ENCODE results near the gene CRYBG2.
"Not testable (repeated sequence)": the region's sequence is repeated elsewhere in the genome, so short reads cannot be mapped to it uniquely, and the experiment has no call there.

The CRYBG2 gene

GRCh38 chr1:26297057-26297790 is 56.7 kb downstream of the CRYBG2 start:
- no peak overlapping the region for H3K4me3 ChIP-seq (ENCODE audit: low read depth, low read length)
- no peak for TF ChIP-seq CTCF (IDR thresholded peaks at IDR 0.05; ENCODE audit: low read depth, low read length, missing control alignments)
- no peak for DNase-seq (ENCODE audit: low read depth)

GRCh38 chr1:26296340-26297056 is 57.4 kb downstream of the CRYBG2 start:
- TF ChIP-seq CTCF (IDR thresholded peaks at IDR 0.05; ENCODE audit: low read depth, low read length, missing control alignments): no peak
- H3K4me3 ChIP-seq (ENCODE audit: low read depth, low read length): no peak overlapping the region
- no peak for DNase-seq (ENCODE audit: low read depth)

GRCh38 chr1:26295194-26296138 is 58.5 kb downstream of the CRYBG2 start:
- no peak overlapping the region for H3K4me3 ChIP-seq (ENCODE audit: low read depth, low read length)

GRCh38 chr1:26293911-26294463 is 59.9 kb downstream of the CRYBG2 start:
- no peak for DNase-seq (ENCODE audit: low read depth)
- no peak overlapping the region for H3K4me3 ChIP-seq (ENCODE audit: low read depth, low read length)
- no peak for TF ChIP-seq CTCF (IDR thresholded peaks at IDR 0.05; ENCODE audit: low read depth, low read length, missing control alignments)

More at GRCh38 chr1:26295194-26296138, 58.5 kb downstream of the CRYBG2 start:
- TF ChIP-seq CTCF (IDR thresholded peaks at IDR 0.05; ENCODE audit: low read depth, low read length, missing control alignments): no peak
- DNase-seq (ENCODE audit: low read depth): no peak

- not testable (repeated sequence) for H3K4me3 ChIP-seq (ENCODE audit: low read depth, low read length); DNase-seq (ENCODE audit: low read depth)
Measured at GRCh38 chr1:26292735-26293134, 61.2 kb downstream of the CRYBG2 start.

GRCh38 chr1:26291939-26292338 is 62.0 kb downstream of the CRYBG2 start:
- no peak for TF ChIP-seq CTCF (IDR thresholded peaks at IDR 0.05; ENCODE audit: low read depth, low read length, missing control alignments)

More at GRCh38 chr1:26291939-26292338, 62.0 kb downstream of the CRYBG2 start:
- DNase-seq (ENCODE audit: low read depth): no peak
- H3K4me3 ChIP-seq (ENCODE audit: low read depth, low read length): no peak overlapping the region
